Left forelimb (tissue), 1 donor: ENCODE data around the gene LRRC3B.

ENCODE experiments used
- DNase-seq: peaks from one replicate; pipeline ENCODE4 v3.0.0-alpha.2; 2018; ENCODE audit warnings: low spot score

LRRC3B gene

GRCh38 chr3:26708501-26708900 is 85.9 kb downstream of the LRRC3B start:
- DNase-seq, result no peak

- DNase-seq, result no peak
Measured at GRCh38 chr3:26712211-26713026, 89.8 kb downstream of the LRRC3B start.

- no peak for DNase-seq
Measured at GRCh38 chr3:26713091-26713490, 90.5 kb downstream of the LRRC3B start.

DNA sequence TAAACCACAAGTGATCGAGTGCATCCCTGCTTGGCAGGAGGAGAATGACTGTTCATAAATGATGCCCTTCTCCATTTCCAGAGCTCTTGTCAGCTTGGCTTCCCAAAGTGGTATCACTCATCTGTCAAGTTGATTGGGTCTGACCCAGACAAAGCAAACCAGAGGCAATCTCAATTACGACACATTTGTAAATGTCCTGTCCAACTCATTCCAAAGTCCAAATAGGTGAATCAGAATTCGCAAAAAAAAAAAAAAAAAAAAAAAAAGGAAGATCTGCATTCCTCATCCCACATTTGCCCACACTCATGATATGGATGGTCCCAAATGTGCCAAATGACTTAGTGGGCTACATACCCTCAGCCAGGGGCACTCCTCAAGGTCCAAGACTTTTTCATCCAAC is 91.9 kb downstream of the LRRC3B start:
- DNase-seq, result no peak

GRCh38 chr3:26715431-26715830 is 92.9 kb downstream of the LRRC3B start:
- DNase-seq, result no peak

DNA sequence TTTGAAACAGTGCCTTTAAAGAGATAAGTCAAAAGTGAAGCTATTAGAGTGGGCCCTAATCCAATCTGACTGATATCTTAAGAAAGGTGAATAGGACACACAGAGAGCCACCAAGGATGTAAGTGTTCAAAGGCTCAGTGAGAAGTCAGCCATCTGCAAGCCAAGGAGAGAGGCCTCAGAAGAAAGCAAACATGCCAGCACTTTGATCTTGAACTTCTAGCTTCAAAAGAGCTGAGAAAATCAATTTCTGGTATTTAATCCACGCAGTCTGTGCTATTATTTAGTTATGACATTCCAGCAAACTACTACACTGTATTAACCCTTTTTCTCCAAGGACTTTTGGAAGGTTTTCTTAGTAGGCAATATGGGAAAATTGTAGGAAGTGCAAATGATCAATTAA is 95.7 kb downstream of the LRRC3B start:
- no peak for DNase-seq

GRCh38 chr3:26719134-26719533 is 96.6 kb downstream of the LRRC3B start:
- no peak for DNase-seq

- DNase-seq, result no peak
Measured at GRCh38 chr3:26721047-26721446, 98.5 kb downstream of the LRRC3B start.

GRCh38 chr3:26731843-26732242 is 109.3 kb downstream of the LRRC3B start:
- no peak for DNase-seq

- no peak for DNase-seq
Measured at GRCh38 chr3:26750263-26750662, 127.7 kb downstream of the LRRC3B start.

GRCh38 chr3:26752466-26752865 is 129.9 kb downstream of the LRRC3B start:
- DNase-seq, result no peak

- no peak for DNase-seq
Measured at GRCh38 chr3:26753095-26753494, 130.5 kb downstream of the LRRC3B start.

- DNase-seq, result no peak
Measured at GRCh38 chr3:26757978-26758377, 135.4 kb downstream of the LRRC3B start.
